HEK293T (cell line): ENCODE measurements around the gene SGMS1.

Experiments
- FOXK2 ChIP-seq: fragments of 450-650 bp; IDR thresholded peaks from 2 replicates; pipeline ENCODE4 v1.6.1; 2016; ENCODE audit warnings: mild to moderate bottlenecking
- FOXM1 ChIP-seq: fragments of 450-650 bp; IDR thresholded peaks from 2 replicates; pipeline ENCODE4 v1.6.1; 2017; ENCODE audit warnings: mild to moderate bottlenecking, borderline replicate concordance
- PKNOX1 ChIP-seq: fragments of 450-650 bp; IDR thresholded peaks from 2 replicates; pipeline ENCODE4 v1.6.1; 2016
- SUZ12 ChIP-seq: fragments of 450-650 bp; IDR thresholded peaks from 2 replicates; pipeline ENCODE4 v1.6.1; 2016; ENCODE audit warnings: mild to moderate bottlenecking

- TF ChIP-seq FOXK2, result no peak
- TF ChIP-seq SUZ12, result no peak
- no peak for TF ChIP-seq PKNOX1
- no peak for TF ChIP-seq FOXM1
Measured at GRCh38 chr10:50416881-50417280, 206.9 kb downstream of the SGMS1 start.
